ENCODE data around the gene PLD3. TPM values are rescaled to one million over a fixed set of nuclear protein-coding genes. Genes with fewer than 3 reads are reported as not detected.

Gene PLD3
- total RNA-seq, 1 donor from 2014 or later = 284 TPM

DNA sequence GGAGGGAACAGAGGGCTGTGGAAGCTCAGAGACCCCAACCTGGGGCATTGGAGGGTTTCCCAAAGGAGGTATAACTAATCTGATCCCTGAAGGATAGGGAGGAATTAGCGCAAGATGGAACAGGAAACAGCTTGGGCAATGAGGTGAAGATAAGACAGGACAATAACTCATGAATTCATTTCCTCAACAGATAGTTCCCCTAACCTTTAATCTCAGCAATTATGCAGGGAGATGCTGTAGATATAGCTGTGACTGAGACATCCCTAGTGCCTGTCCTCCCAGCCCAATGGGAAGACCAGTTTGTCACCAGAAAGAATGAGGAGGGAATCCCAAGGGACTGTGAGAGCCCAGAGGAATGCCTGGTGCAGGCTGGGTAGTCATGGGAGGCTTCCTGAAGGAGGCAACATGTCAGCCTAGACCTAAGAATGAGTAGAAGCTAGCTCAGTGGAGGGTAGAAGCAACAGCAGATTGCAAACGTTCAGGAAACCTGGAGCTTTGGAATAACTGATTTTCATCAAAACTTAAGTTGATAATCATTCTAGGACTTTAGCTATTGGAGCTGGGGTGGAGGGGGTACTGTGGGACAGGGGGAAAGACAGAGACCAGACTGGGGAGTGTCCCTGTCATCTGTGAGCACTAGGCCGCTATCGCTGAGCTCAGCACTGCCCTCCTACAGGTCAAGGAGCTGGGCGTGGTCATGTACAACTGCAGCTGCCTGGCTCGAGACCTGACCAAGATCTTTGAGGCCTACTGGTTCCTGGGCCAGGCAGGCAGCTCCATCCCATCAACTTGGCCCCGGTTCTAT lies 22.7 kb downstream of the PLD3 start:
- no peak for TF ChIP-seq CTCF (conservative IDR thresholded peaks at IDR 0.05; ENCODE audit: low read depth, low read length)
- DNase-seq (ENCODE audit: low read depth) = no peak
- no peak overlapping the region for H3K4me3 ChIP-seq (ENCODE audit: low read depth, low read length)

DNA sequence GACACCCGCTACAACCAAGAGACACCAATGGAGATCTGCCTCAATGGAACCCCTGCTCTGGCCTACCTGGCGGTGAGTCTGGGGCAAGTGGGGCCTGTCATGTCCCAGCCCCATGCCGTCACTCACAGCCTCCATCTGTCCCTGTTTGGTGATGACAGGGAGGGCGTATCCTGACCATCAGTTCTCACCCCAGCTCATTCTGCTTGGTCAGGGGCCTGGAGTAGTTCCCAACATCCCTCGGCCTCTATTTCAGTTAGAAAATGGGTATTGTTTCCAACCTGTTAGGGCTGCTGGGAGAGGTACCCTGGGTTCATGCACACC lies 23.3 kb downstream of the PLD3 start:
- DNase-seq (ENCODE audit: low read depth) = no peak

DNA sequence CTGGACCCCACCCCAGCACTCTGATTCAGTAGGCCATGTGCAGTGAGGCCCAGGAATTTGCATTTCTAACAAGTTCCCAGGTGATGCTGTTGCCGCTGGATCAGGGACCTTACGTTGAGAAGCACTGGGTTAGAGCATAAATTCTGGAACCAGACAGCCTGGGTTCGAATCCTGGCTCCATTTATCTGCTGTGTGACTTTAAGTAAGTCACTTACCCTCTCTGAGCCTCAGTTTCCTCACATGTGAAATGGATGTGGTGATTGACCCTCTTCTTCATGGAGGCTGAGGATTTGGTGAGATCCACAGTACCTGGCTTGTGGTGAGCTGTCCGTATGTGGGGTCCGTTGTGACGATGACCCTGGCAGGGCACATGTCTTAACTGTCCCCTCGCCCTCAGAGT lies 25.6 kb downstream of the PLD3 start:
- H3K4me3 ChIP-seq (ENCODE audit: low read depth, low read length) = no peak overlapping the region
- no peak for TF ChIP-seq CTCF (conservative IDR thresholded peaks at IDR 0.05; ENCODE audit: low read depth, low read length)
- DNase-seq (ENCODE audit: low read depth) = no peak

More for the DNA sequence above, 23.3 kb downstream of the PLD3 start:
- H3K4me3 ChIP-seq (ENCODE audit: low read depth, low read length) = no peak overlapping the region
- TF ChIP-seq CTCF (conservative IDR thresholded peaks at IDR 0.05; ENCODE audit: low read depth, low read length) = no peak

GRCh38 chr19:40376286-40376862 lies 27.9 kb downstream of the PLD3 start:
- no peak for DNase-seq (ENCODE audit: low read depth)
- no peak for TF ChIP-seq CTCF (conservative IDR thresholded peaks at IDR 0.05; ENCODE audit: low read depth, low read length)
- H3K4me3 ChIP-seq (ENCODE audit: low read depth, low read length) = no peak overlapping the region

DNA sequence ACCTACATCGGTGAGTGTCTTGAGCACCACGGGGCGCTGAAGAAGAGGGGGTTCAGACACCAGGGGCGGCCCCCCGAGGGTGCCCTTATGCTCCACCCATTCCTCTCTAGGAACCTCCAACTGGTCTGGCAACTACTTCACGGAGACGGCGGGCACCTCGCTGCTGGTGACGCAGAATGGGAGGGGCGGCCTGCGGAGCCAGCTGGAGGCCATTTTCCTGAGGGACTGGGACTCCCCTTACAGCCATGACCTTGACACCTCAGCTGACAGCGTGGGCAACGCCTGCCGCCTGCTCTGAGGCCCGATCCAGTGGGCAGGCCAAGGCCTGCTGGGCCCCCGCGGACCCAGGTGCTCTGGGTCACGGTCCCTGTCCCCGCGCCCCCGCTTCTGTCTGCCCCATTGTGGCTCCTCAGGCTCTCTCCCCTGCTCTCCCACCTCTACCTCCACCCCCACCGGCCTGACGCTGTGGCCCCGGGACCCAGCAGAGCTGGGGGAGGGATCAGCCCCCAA lies 29.4 kb downstream of the PLD3 start:
- DNase-seq (ENCODE audit: low read depth) = no peak
- no peak overlapping the region for H3K4me3 ChIP-seq (ENCODE audit: low read depth, low read length)

GRCh38 chr19:40378509-40378908 lies 30.0 kb downstream of the PLD3 start:
- TF ChIP-seq CTCF (conservative IDR thresholded peaks at IDR 0.05; ENCODE audit: low read depth, low read length) = no peak
- H3K4me3 ChIP-seq (ENCODE audit: low read depth, low read length) = no peak overlapping the region
- DNase-seq (ENCODE audit: low read depth) = no peak

More for the DNA sequence above, 29.4 kb downstream of the PLD3 start:
- TF ChIP-seq CTCF (conservative IDR thresholded peaks at IDR 0.05; ENCODE audit: low read depth, low read length) = no peak
